Measurements from ENCODE around the gene KCTD15. TPM values are rescaled to one million over a fixed set of nuclear protein-coding genes. Genes with fewer than 3 reads are reported as not detected.

The KCTD15 gene
- total RNA-seq, 1 experiment from 2014 or later: 59.9 TPM

DNA sequence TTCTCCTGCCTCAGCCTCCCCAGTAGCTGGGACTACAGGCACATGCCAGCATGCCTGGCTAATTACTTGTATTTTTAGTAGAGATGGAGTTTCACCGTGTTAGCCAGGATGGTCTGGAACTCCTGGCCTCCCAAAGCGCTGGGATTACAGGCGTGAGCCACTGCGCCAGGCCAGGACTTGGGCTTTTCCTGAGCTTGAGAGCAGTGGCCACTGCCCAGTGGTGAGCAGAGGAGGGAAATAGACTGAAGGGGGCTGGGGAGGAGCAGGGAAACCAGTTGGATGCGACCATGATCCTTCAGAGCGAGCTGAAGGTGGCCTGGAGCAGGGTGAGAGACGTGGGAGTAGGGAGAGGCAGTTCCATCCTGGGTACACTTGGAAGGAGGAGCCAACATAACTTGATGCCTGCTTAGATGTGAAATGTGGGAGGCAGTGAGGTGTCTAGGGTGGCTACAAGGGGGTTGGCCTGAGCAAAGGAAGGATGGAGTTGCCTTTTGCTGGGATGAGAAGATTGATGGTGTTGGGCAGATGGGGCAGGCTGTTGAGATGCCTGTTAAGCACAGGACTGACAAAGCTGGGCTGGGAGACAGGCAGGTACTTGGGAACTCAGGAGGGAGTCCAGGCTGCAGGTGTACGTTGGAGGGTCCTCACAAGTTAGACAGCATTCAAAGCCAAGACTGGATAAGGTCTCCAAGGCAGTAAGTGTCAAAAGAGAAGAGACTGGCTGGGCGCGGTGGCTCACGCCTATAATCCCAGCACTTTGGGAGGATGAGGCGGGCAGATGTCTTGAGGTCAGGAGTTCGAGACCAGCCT lies 31.8 kb downstream of the KCTD15 start:
- H2AFZ ChIP-seq (ENCODE audit: low read length): no peak overlapping the region
- H2BK5ac ChIP-seq (ENCODE audit: insufficient read length, low read length): no peak overlapping the region
- TF ChIP-seq, protein P1, sequence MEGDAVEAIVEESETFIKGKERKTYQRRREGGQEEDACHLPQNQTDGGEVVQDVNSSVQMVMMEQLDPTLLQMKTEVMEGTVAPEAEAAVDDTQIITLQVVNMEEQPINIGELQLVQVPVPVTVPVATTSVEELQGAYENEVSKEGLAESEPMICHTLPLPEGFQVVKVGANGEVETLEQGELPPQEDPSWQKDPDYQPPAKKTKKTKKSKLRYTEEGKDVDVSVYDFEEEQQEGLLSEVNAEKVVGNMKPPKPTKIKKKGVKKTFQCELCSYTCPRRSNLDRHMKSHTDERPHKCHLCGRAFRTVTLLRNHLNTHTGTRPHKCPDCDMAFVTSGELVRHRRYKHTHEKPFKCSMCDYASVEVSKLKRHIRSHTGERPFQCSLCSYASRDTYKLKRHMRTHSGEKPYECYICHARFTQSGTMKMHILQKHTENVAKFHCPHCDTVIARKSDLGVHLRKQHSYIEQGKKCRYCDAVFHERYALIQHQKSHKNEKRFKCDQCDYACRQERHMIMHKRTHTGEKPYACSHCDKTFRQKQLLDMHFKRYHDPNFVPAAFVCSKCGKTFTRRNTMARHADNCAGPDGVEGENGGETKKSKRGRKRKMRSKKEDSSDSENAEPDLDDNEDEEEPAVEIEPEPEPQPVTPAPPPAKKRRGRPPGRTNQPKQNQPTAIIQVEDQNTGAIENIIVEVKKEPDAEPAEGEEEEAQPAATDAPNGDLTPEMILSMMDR (conservative IDR thresholded peaks at IDR 0.05): no peak
- no peak overlapping the region for H2BK15ac ChIP-seq (ENCODE audit: low read depth, low read length)
- no CpG with 5 or more reads among the region's 13 CpGs for WGBS (ENCODE audit: extremely low coverage, insufficient read length, low lambda C conversion rate)
- no peaks in the 10 kb centered on the region for H3K36me3 Mint-ChIP-seq (ENCODE audit: insufficient read depth in 1 of 3, low read depth in 3 of 3)
- no peak overlapping the region for H2BK12ac ChIP-seq (ENCODE audit: insufficient read length, low read depth, low read length)
- no peak overlapping the region for H2AK5ac ChIP-seq (ENCODE audit: insufficient read length, low read length)
- no peaks in the 10 kb centered on the region; the same call in 1 of the 2 replicates for H3K4me1 ChIP-seq (ENCODE audit: insufficient read depth, low read length)
- H3K4me1 Mint-ChIP-seq: no peaks in the 10 kb centered on the region; a peak in 1 of 4 replicates
- H3K4me3 Mint-ChIP-seq: no peak overlapping the region
- H3T11ph ChIP-seq (ENCODE audit: low read length): no peak overlapping the region
- H3K9ac ChIP-seq (ENCODE audit: extremely low read depth, insufficient read length, low read length): no peak overlapping the region
- no peaks in the 10 kb centered on the region for H3K27me3 ChIP-seq (ENCODE audit: insufficient read depth, low read length)
- H3K23me2 ChIP-seq (ENCODE audit: insufficient read length, low read depth, low read length, poor library complexity, severe bottlenecking): no peaks in the 10 kb centered on the region
- H4K20me1 ChIP-seq (ENCODE audit: control insufficient read depth, insufficient read depth, insufficient read length): no peaks in the 10 kb centered on the region
- H3K14ac ChIP-seq (ENCODE audit: insufficient read depth, low read length): no peak overlapping the region
- peaks cover 2% of the 10 kb centered on the region for H3K27me3 Mint-ChIP-seq (ENCODE audit: low read depth)
- no peak overlapping the region for H4K91ac ChIP-seq (ENCODE audit: insufficient read length, low read depth, low read length)
- H3K4ac ChIP-seq (ENCODE audit: low read depth, low read length): no peak overlapping the region
- DNase-seq: no peak
- no peak overlapping the region for H3K18ac ChIP-seq (ENCODE audit: insufficient read length, low read depth, low read length)
- no peak overlapping the region for H3K56ac ChIP-seq (ENCODE audit: insufficient read length, low read depth, low read length)
- no peaks in the 10 kb centered on the region for H3K79me1 ChIP-seq (ENCODE audit: insufficient read depth, low read depth, low read length, poor library complexity, severe bottlenecking)
- H3K23ac ChIP-seq (ENCODE audit: insufficient read length, low read depth, low read length): no peak overlapping the region
- no peak overlapping the region for H4K8ac ChIP-seq (replicated peaks; ENCODE audit: insufficient read length, low read depth, low read length)
- H3K9me3 Mint-ChIP-seq: no peaks in the 10 kb centered on the region; a peak in 1 of 5 replicates
- no peaks in the 10 kb centered on the region for H3K9me3 ChIP-seq (ENCODE audit: control insufficient read depth, low read depth, low read length)
- H2BK120ac ChIP-seq (ENCODE audit: low read depth, low read length, poor library complexity, severe bottlenecking): no peak overlapping the region
- H3K4me2 ChIP-seq (ENCODE audit: insufficient read depth, insufficient read length, low read length): no peak overlapping the region
- H3K27ac ChIP-seq (ENCODE audit: insufficient read length, low read depth, low read length): no peak overlapping the region
- no peak overlapping the region for H3K27ac Mint-ChIP-seq
- 0 out of 2 replicates have a peak, but pooled peaks cover 2% of the 10 kb centered on the region for H3K79me2 ChIP-seq (ENCODE audit: insufficient read depth, low read length)
- H4K5ac ChIP-seq (ENCODE audit: insufficient read length, low read depth, low read length): no peak overlapping the region
- no peak overlapping the region for H2BK20ac ChIP-seq (ENCODE audit: low read depth, low read length, poor library complexity, severe bottlenecking)

All from H9 (cell line).